Measurements from ENCODE around the gene MARVELD2.
"Not testable (repeated sequence)": the region's sequence is repeated elsewhere in the genome, so short reads cannot be mapped to it uniquely, and the experiment has no call there.

- not testable (repeated sequence) for TF ChIP-seq CTCF, POLR2A (IDR thresholded peaks at IDR 0.05)
Observed at GRCh38 chr5:69466375-69466774, 51.5 kb downstream of the MARVELD2 start.

All from uterus (tissue), 2 donors.